Ureter (tissue), 1 donor: ENCODE data around the gene UBD. TPM values are rescaled to one million over a fixed set of nuclear protein-coding genes. Genes with fewer than 3 reads are reported as not detected.

ENCODE experiments used
- DNase-seq: peaks from one replicate; pipeline ENCODE4 v3.0.0-alpha.2; 2020; ENCODE audit warnings: low spot score
- total RNA-seq: library from RNA; stranded (reverse); gene quantifications from one replicate; pipeline ENCODE4 v1.2.4, GENCODE V29; 2023
- donor health status: DM: yes; HTN: yes; CAD: no.

The UBD gene
- 8.8 TPM for total RNA-seq

DNA sequence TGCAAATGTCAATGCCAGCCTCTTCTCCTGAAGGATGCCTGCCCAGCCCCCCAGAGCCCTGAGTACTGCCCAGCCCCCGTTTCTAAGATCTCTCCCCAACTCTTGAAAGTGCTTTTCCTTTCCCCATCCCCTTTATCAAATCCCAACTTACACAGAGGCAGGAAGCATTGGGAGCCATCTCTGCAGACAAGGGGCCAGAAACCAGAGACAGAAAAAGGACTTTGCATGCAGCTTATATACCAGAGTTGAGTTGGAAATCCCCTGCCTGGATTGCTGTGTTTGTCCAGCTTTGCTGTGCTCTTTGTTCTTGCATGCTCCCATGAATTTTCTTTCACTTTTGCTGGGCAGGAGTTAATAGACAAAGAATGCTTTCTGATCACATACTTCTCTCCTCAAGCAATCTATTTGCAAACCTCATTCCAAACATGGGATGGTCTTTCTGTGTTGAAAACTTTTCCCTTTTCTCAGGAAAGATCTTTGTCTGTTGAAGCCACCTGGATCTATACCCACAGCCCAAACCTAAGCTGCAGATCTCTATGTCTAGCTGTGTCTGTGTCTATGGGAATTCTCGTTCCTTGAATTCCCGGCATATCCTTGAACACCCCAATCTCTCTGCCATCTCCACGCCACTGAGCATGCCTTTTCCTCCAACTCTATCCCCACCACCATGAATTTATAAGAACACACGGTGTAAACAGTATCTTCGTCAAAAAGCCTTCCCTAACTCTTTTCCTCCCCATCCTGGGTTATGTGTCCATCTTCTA lies at the start of gene UBD:
Gene UBD, minus strand, starts transcription at position 209 of the 764 bp plus-strand sequence. Its CDS starts 31 bp downstream, at position 178.
- no peak for DNase-seq

DNA sequence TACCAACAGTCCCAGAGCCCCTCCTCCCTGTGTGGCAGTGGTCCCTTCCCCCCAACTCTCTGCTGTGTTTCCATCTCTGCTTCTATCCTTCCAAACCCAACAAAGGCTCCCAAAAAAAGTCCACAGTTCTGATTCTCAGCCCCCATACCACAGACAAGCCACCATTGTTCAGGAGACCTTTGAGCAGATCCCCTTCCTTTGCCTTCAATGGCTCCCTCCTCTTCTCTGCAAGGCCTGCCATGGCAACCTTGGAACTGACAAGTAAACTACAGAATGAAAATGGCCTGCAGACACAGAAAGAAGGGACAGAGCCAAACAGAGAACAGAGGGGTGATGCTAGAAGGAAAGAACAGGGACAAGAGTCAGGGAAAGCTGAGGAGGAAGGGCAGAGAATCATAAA lies 48.6 kb upstream of the UBD start:
- DNase-seq = no peak

DNA sequence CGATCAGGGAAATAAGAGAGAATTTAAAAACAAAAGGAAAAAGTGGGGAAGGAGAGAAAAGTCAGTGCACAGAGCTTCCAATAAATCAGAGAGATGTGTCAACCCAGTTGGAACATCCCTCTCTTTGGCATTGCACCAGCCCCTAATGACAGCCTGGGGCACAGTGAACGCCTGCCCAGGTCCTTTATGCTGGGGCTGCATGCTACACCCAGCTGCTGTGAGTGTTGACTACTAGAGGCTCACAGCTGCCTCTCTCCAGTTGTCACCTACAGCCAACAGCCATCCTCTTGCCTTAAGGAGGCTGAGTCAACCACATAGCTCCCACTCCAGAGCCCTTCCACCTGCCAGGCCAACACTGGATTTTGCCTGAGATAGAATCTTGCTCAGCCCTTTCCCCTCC lies 44.4 kb upstream of the UBD start:
- DNase-seq = no peak

DNA sequence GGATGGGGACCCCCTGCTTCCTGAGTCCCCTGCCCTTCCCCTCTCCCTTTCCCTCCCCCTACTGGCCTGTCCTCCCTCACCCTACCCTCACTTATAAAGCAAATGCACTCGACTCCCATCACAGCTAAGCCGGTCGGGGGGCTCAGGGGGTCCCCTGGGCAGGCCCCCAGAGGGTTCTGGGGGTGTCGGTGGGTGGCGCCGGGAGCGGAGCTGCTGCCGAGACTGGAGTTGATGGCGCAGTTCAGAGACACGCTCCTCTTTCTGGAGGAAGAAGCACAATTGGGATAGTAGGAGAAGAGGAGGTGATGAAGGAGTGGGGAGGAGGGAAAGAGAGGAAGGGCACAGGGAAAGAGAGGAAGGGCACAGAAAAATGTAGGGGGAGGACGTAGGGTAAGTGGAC lies 43.9 kb upstream of the UBD start:
- DNase-seq = no peak

DNA sequence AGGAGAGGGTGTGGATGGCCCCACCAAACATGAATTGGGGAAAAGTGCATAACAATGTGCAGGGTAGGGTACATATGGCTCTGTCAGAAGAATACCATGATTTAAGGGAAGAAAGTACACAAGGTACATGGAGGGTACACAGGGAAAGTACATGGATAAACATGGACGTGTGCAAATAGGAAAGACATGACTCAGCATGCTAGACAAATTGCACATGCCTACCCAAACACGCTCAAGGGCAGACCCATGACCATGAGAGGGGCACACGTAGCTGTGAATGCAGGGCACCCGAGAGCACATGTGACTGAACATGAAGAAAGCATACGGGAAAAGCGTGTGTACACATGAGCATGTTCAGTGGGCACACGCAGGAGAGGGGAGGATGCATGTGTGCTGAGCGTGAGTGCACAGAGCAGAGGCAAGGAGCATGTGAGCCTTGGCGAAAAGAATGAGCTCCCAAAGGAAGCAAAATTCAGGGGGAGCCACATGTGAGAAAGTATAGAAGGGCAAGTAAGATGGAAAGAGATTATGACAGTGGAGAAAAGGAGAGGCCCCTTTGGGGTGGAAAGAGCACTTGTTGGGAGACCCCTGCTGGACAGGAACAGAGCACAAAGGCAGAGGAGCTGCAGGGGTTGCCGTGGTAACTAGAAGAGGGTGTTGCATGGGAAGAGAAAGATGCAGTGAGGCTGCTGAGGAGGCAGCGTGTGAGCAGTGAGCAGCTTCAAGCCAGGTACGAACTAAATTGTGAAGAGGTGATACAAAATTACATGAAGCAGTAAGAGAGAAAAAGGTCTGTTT lies 43.2 kb upstream of the UBD start:
- no peak for DNase-seq

DNA sequence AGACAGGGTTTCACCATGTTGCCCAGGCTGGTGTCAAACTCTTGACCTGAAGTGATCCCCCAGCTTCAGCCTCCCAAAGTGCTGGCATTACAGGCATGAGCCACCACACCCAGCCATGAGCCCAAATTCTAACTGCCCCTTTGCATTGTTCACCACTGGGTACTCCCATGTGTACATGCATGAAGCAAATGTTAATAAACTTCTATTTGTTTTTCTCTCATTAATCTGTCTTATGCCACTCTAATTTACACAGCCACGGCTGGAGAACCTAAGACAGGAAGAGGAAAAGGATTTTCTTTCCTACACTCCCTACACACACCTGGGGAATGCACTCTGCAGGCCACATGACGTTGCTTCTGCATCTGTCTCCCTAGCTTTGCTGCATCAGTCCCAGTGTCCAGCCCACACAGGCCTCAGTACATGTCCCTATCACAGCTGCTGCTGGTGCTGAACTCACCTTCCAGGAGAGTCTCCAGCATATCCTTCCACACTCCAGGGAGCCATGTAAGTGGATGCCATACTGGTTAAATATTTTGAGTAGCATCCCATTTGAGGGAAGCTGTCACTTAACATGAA lies 38.7 kb upstream of the UBD start:
- DNase-seq = no peak

DNA sequence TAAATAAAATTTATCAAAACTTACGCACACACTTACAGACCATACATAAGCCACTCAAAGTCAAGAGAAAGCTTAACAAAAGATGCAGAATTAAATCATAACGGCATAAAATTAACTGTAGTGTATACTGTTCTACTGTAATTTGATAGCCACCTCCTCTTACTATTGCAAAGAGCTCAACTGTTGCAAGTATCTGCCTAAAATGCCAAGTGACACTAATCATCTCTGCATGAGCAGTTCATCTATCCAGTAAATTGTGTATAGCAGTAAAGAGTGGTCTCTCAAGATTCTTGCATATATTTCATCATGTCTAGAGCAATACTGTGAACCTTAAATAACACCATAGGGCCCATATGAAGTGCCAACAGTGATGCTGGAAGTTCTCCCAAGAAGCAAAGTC lies 37.7 kb upstream of the UBD start:
- no peak for DNase-seq

DNA sequence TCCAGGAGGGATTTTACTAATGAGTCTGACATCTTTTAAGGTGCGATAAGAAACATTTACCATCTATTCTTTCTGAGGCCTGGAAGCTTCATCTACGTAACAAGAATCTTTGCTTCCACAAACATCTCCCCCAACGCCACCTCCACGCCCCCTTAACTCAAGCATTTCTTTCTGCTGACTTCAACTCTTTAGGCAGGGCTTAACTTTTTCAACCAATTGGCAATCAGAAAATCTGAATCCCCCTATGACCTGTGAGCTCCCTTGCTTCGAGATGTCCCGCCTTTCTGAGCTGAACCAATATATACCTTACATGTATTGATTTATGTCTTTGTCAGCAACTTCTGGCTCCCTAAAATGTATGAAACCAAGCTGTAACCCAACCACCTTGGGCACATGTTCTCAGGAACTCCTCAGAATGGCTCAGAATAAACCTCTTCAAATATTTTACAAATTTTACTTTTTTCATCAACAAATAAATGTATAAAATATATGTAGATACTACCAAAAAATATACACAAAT lies 36.9 kb upstream of the UBD start:
- no peak for DNase-seq

DNA sequence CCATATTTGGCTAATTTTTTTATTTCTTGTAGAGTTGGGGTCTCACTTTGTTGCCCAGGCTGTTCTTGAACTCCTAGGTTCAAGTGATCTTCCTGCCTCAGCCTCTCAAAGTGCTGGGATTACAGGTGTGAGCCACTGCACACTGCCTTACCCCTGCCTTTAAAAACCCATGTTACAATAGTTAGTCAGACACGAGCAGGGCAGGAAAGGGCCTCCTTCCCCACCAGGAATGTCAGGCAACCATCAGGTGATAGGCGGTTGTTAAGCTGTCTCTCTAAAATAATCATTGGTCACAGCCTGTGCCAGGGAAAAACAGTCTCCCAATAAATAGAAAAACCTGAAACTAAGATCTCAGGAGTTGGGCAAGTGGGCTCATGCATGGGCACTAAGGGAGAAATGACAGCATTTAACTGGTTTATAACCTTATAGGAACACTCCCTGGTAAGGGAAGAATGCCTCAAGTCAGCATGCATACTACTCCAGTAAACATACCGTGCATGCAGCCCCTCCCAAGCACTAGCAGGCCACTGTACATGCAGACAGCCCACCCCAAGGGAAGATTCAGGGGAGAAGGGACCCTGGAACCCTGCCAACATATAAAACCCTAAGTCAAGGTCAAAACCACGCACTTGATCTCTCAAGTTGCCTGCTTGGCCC lies 33.8 kb upstream of the UBD start:
- no peak for DNase-seq

DNA sequence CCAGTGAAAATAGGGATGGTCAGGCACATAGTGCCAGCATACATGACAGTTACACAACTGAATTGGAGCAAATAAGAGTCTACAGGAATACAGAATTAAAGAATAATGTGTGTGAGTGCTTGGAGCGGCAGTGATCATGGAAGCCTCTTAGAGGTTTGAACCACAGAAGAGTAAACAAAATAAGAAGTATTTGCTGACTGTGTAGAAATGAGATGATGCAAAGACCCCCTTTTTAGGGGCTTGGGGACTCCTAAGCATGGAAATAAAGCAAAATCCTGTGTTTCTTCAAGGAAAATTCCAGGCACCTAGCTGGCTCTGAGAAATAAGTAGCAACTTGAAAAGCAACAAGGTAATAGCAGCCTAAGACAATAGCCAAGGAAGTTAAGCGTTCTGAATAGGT lies 32.1 kb upstream of the UBD start:
- DNase-seq = no peak

DNA sequence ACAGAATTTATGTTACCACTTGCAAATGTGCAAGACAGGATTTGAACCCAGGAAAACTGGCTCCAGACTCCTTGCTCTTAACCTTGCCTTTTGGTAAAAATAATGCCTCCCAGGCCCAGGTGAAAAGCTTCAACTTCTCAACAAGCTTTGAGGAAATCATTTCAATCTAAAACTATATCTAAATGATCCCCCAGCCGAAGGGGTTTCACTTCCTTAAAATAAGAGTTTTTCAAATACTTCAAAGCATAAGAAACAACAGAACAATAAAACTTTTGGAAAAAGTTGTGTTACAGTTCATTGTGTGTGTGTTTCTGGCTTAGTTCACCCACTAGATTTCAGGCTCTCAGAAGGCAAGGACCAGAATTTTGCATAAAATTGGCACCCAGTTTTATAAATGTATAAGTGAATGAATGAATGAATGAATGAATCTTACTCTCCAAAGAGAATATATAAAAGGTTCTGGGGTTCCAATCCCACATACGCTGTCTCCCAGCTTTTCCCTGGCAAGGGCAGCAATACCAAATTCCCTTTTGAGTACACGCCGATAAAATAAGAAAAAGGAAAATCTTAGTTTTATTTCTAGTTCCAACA lies 30.8 kb upstream of the UBD start:
- DNase-seq = no peak

DNA sequence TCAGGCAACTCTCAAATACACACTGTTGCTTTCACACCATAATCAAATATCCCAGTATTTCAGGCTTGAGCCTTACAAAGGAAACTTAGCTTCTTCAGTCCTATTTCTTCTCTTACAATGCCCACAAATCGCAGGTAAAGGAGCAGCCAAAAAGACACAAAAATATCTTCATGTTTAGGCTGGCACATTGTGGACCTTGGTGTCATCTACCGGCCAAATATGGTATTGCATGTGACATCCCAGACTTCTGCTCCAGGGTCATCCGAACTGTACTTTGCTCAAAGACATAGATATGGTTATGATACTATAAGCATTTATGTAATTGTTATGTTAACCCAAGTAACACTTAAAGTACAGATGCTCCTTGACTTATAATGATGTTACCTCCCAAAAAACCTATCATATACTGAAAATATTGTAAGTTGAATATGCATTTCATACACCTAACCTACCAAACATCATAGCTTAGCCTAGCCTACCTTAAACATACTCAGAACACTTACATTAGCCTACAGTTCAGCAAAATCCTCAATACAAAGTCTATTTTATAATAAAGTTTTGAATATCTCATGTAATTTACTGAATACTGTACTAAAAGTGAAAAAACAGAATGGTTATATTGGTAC lies 30.0 kb upstream of the UBD start:
- no peak for DNase-seq

DNA sequence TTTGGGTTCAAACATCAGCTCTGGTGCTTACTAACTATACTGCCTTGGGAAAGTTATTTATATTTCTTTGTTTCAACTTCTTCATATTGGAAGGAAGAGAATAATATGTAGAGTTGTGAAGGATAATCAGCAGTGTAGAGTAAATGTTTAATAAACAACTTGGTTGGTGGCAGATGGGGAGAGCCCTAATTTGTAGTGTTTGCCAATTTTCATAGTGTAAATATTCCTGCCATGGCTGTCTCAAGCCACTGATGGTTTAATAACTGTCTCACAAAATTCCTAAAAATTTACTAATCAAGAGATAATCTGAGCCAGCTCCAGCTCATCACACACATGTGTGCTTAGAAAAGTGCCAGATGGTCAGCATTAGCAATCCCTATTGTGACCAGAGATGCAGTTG lies 25.3 kb upstream of the UBD start, which contains the start of gene OR2H2:
Gene OR2H2, plus strand, starts transcription at position 301 of the 400 bp plus-strand sequence. CDS start 2,824 bp downstream, outside the sequence.
- no peak for DNase-seq

DNA sequence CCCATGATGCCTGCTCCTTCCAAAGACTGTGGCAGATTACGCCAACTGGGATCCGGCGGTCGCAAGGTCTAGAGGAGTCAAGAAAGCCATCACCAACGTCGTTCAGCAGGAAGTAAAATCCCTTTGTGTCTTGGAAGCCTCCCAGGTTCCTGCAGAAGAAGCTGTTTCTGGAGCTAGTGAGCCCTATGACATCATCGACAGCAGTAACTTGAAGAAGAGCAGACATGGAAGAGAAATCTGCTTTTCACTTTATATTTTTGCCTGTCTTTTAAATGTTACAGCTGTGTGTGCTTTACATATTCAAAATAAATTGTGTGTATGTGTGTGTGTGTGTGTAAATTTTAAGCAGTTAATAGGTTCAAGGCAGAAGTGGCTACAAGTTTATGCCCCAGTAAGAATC lies 18.0 kb upstream of the UBD start:
- DNase-seq = no peak

DNA sequence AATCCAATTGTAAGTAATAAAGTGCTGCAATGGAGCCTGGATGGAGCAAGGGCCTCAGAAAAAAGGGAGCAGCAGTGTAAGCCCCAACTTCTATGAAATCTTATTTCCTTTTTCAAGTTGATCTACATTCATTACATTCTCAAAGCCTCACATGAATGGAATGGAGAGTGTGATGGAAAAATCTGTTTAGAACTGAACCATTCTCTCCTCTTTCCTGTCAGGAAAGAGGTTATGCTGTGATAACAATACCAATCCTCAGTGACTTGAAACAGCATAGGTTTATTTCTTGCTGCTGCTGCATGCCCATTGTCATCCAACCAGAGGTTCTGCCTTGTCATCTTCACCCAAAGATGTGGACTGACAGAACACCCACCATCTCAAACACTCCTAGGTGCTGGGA lies 16.5 kb upstream of the UBD start:
- no peak for DNase-seq

DNA sequence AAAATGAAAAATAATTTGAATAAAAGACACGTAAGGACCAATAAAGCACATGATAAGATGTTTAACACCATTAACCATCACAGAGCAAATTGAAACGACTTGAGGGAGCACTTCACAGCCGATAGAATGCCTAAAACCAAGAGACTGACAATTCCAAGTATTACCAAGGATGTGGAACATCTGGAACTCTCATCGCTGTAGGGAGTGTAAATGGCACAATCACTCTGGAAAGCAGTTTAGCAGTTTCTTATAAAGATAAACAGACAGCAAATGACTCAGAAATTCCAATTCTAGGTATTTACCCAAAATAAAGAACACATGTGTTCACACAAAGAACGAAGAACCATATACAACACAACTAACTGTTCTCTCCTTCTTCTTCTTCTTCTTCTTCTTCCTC lies 8.5 kb upstream of the UBD start:
- no peak for DNase-seq

DNA sequence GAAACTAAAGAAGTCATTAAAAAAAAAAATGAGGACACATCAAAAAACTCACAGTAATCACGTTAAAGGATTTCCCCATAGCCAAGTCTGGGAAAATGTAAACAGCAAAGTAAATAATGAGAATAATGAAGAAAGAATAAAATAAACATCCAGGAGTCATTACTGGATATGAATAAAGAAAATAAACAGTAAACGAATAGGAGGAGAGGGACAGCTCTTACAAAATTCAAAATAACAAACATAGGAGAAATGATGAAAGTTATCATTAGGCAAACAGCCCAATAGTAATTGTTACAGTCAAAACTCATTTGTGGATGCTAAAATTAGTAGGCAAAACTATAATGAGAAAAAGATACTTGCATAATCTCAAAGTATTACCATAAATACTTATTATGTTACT lies 8.0 kb upstream of the UBD start:
- no peak for DNase-seq

DNA sequence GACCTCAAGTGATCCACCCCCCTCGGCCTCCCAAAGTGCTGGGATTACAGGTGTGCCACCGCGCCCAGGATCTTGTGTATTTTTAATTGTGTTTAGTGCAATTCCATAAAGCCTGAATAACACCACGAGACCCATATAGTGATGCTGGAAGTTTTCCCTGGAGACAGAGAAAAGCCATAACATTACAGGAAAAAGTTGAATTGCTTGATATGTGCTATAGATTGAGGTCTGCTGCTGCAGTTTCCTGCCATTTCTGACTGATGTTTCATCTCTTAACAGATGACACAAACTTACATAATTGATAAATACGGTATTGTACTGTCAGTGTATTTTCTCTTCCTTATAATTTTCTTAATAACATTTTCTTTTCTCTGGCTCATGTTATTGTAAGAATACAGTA lies 7.3 kb upstream of the UBD start:
- no peak for DNase-seq

DNA sequence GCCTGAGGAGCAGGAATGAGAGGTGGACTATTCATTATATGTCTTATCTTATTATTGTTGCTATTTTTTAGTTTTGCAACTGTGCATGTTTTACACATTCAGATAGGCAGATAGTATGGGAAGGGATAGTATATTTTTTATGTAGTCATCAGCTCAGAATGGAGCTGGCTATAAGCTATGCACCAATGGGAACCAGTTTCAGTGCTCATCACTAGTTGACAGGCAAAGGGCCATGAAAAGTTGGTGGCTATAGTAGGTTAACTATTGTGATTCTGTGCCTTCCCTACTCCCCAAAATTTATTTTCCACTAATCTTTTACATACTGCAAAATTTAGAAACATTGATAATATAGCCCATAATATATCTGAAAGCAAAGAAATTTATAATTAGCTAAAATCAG lies 5.3 kb upstream of the UBD start:
- no peak for DNase-seq

DNA sequence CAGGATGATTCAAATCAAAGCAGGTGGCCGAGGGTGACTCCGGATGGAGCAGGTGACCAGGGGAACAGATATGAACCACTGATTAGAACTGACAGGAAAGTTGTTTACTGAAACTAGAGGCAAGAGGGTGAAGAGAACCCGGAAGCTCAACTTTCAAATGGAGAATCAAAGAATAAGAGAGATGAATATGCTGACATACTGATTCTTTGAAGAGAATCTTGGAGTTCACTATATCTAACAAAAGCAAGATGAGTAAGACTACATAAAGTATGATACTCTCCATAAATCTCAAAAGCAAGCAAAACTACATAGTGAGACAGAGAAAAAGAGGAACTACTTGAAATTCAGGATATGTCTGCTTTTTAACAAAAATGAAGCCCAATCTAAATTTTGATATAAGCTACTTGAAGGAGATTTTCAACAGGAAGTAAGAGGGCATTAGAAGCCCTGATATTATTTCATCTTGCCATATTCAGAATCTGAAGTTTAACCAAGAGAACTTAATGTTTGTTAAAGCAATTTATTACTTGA lies 4.0 kb upstream of the UBD start:
- no peak for DNase-seq

DNA sequence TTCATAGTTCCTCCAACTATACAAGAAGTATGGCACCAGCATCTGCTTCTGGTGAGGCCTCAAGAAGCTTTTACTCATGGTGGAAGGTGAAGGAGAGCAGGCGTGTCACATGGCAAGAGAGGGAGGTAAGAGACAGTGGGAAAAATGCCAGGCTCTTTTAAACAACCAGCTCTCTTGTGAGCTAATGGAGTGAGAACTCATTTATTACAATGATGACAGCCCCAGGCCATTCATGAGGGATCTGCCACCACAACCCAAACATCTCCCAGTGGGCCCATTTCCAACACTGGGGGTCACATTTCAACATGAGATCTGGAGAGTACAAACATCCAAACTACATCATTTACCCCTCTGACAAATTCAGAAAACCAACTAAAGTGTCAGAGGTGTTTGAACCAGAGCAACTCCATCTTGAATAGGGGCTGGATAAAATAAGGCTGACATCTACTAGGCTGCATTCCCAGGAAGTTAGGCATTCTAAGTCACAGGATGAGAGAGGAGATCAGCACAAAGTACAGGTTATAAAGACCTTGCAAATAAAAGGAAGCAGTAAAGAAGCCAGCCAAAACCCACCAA lies 2.2 kb upstream of the UBD start:
- no peak for DNase-seq
